COR-L47 (cell line): ENCODE data around the gene NT5C3A.
"Not testable (repeated sequence)": the region's sequence is repeated elsewhere in the genome, so short reads cannot be mapped to it uniquely, and the experiment has no call there.

Experiments used
- DNase-seq: peaks from one replicate; lab custom pipeline; 2025; lab: John Stamatoyannopoulos, UW

NT5C3A gene

GRCh38 chr7:33041631-33042428 is 20.7 kb downstream of the NT5C3A start:
- no peak for DNase-seq

- DNase-seq, result no peak
Observed at GRCh38 chr7:33040803-33041516, 21.6 kb downstream of the NT5C3A start.

GRCh38 chr7:33039903-33040292 is 22.7 kb downstream of the NT5C3A start:
- no peak for DNase-seq

- no peak for DNase-seq
Observed at GRCh38 chr7:33039257-33039902, 23.2 kb downstream of the NT5C3A start.

GRCh38 chr7:33038639-33039038 is 23.9 kb downstream of the NT5C3A start:
- no peak for DNase-seq

- no peak for DNase-seq
Observed at GRCh38 chr7:33035776-33036175, 26.8 kb downstream of the NT5C3A start.

- no peak for DNase-seq
Observed at GRCh38 chr7:33024189-33024757, 38.3 kb downstream of the NT5C3A start.

GRCh38 chr7:33012364-33012763 is 50.2 kb downstream of the NT5C3A start:
- no peak for DNase-seq

GRCh38 chr7:33009734-33010133 is 52.8 kb downstream of the NT5C3A start:
- no peak for DNase-seq

- not testable (repeated sequence) for DNase-seq
Observed at GRCh38 chr7:33005690-33006089, 56.9 kb downstream of the NT5C3A start.

GRCh38 chr7:33005193-33005592 is 57.4 kb downstream of the NT5C3A start:
- DNase-seq, result not testable (repeated sequence)

- DNase-seq, result not testable (repeated sequence)
Observed at GRCh38 chr7:33004104-33004616, 58.4 kb downstream of the NT5C3A start.

- DNase-seq, result not testable (repeated sequence)
Observed at GRCh38 chr7:33003111-33003510, 59.5 kb downstream of the NT5C3A start.

- DNase-seq, result not testable (repeated sequence)
Observed at GRCh38 chr7:32999380-32999779, 63.2 kb downstream of the NT5C3A start.

- peak; percentile 60 for DNase-seq
Observed at GRCh38 chr7:32998361-32999171, 64.0 kb downstream of the NT5C3A start.

GRCh38 chr7:32997956-32998355 is 64.6 kb downstream of the NT5C3A start:
- not testable (repeated sequence) for DNase-seq

- DNase-seq, result not testable (repeated sequence)
Observed at GRCh38 chr7:32992750-32993149, 69.8 kb downstream of the NT5C3A start.

GRCh38 chr7:32991975-32992700 is 70.4 kb downstream of the NT5C3A start:
- not testable (repeated sequence) for DNase-seq

- not testable (repeated sequence) for DNase-seq
Observed at GRCh38 chr7:32991068-32991585, 71.4 kb downstream of the NT5C3A start.

- peak; percentile 7 for DNase-seq
Observed at GRCh38 chr7:32988148-32988547, 74.4 kb downstream of the NT5C3A start.
